H1 (cell line): Measurements from ENCODE around the gene GPR39. TPM values are rescaled to one million over a fixed set of nuclear protein-coding genes. Genes with fewer than 3 reads are reported as not detected.
A peak's percentile ranks its signal among the peaks of the same experiment; 100 is the strongest.

ENCODE experiments used
- CTCF ChIA-PET: fragments of 300-600 bp; sonication (Branson Sonifier 250); formaldehyde crosslinking; loops from one replicate; lab custom pipeline; 2021; ENCODE audit not compliant: partially characterized antibody; lab: Charles Lee
- POLR2A ChIA-PET: fragments of 300-600 bp; sonication (Branson Sonifier 250); formaldehyde crosslinking; loops from one replicate; lab custom pipeline; 2021; ENCODE audit warnings: inconsistent platforms; ENCODE audit not compliant: partially characterized antibody; lab: Charles Lee
- DNase-seq, 2 experiments: peaks; one replicate each; pipeline versions ENCODE4 v3.0.0 to v3.0.0-alpha.2; 2010 to 2022; ENCODE audit warnings: low spot score in 2 of 2, low read depth in 1 of 2, mixed read lengths in 1 of 2
- FAIRE-seq: peaks from 2 replicates; lab custom pipeline; 2011; peaks lifted over from hg19 to GRCh38; lab: Jason Lieb, UNC
- H2AFZ ChIP-seq: 2 replicates; pipeline ENCODE4 v1.8.1; 2012; ENCODE audit warnings: low read length, inconsistent platforms
- H2AK5ac ChIP-seq: 2 replicates; pipeline ENCODE4 v1.6.1; 2013; ENCODE audit warnings: low read depth, low read length
- H2BK120ac ChIP-seq: replicated peaks from 2 replicates; pipeline ENCODE3; 2013; ENCODE audit warnings: low read depth, low read length, inconsistent platforms
- H2BK12ac ChIP-seq: 2 replicates; pipeline ENCODE4 v1.6.1; 2013; ENCODE audit warnings: low read depth, low read length
- H2BK15ac ChIP-seq: 2 replicates; pipeline ENCODE4 v1.6.1; 2013; ENCODE audit warnings: low read length
- H2BK20ac ChIP-seq: 2 replicates; pipeline ENCODE4 v1.6.1; 2013; ENCODE audit warnings: low read length
- H2BK5ac ChIP-seq: 2 replicates; pipeline ENCODE4 v1.6.1; 2013; ENCODE audit warnings: low read depth, low read length
- H3K14ac ChIP-seq: 2 replicates; pipeline ENCODE4 v1.6.1; 2013; ENCODE audit warnings: inconsistent platforms; ENCODE audit not compliant: insufficient read length
- H3K18ac ChIP-seq: 2 replicates; pipeline ENCODE4 v1.6.1; 2013; ENCODE audit warnings: low read length; ENCODE audit errors: extremely low read depth
- H3K23ac ChIP-seq: 2 replicates; pipeline ENCODE4 v1.6.1; 2013; ENCODE audit warnings: inconsistent platforms; ENCODE audit not compliant: insufficient read length
- H3K23me2 ChIP-seq: 2 replicates; pipeline ENCODE4 v1.6.1; 2013; ENCODE audit warnings: low read depth, low read length
- H3K27ac ChIP-seq: 2 replicates; pipeline ENCODE4 v1.6.1; 2011; ENCODE audit warnings: low read depth, low read length, inconsistent platforms
- H3K27me3 ChIP-seq, 4 experiments: replicated peaks in 1 of 4; 1 replicate in 1 of 4; 2 replicates in 3 of 4; pipeline versions ENCODE4 v1.6.1 to v1.8.1; 2011 to 2013; ENCODE audit warnings: low read length in 3 of 4, mild to moderate bottlenecking in 3 of 4, inconsistent platforms in 2 of 4, mixed read lengths in 2 of 4, moderate library complexity in 1 of 4; ENCODE audit not compliant: control insufficient read depth in 3 of 4, insufficient read depth in 3 of 4; ENCODE audit errors: extremely low read depth in 1 of 4
- H3K36me3 ChIP-seq, 4 experiments: 2 replicates each; pipeline versions ENCODE4 v1.6.1 to v1.8.1; 2011 to 2013; ENCODE audit warnings: mild to moderate bottlenecking in 4 of 4, low read length in 3 of 4, moderate library complexity in 2 of 4, control low read depth in 1 of 4, inconsistent platforms in 1 of 4; ENCODE audit not compliant: insufficient read depth in 4 of 4, control insufficient read depth in 2 of 4
- H3K4ac ChIP-seq: replicated peaks from 2 replicates; pipeline ENCODE3; 2013; ENCODE audit warnings: low read length, low read depth, mixed read lengths, inconsistent platforms; ENCODE audit not compliant: insufficient read length
- H3K4me1 ChIP-seq, 4 experiments: replicated peaks in 1 of 4; 1 replicate in 1 of 4; 2 replicates in 3 of 4; pipeline versions ENCODE4 v1.6.1 to v1.8.1; 2011 to 2013; ENCODE audit warnings: low read length in 3 of 4, inconsistent platforms in 2 of 4, mixed read lengths in 1 of 4; ENCODE audit not compliant: insufficient read depth in 4 of 4, control insufficient read depth in 3 of 4
- H3K4me2 ChIP-seq, 2 experiments: 2 replicates each; pipeline versions ENCODE4 v1.6.1 to v1.8.1; 2011 to 2013; ENCODE audit warnings: low read depth in 2 of 2, low read length in 2 of 2, control low read depth in 1 of 2, inconsistent platforms in 1 of 2, mild to moderate bottlenecking in 1 of 2; ENCODE audit not compliant: insufficient read depth in 1 of 2
- H3K4me3 ChIP-seq, 4 experiments: fragments of 200-600, 300-600 bp in 1 of 4; sonication (generic), shearing (Covaris generic), sonication (Bioruptor Twin) in 1 of 4; 2 replicates each; pipeline versions ENCODE4 v1.5.1 to v1.8.1; 2011 to 2016; ENCODE audit warnings: low read length in 4 of 4, low read depth in 3 of 4, control low read depth in 2 of 4, inconsistent platforms in 2 of 4, mild to moderate bottlenecking in 2 of 4, mixed read lengths in 1 of 4, moderate library complexity in 1 of 4; ENCODE audit not compliant: insufficient read depth in 2 of 4; ENCODE audit errors: extremely low read depth in 1 of 4
- H3K56ac ChIP-seq: replicated peaks from 2 replicates; pipeline ENCODE3; 2013; ENCODE audit warnings: low read depth, mild to moderate bottlenecking, mixed read lengths, low read length, inconsistent platforms; ENCODE audit not compliant: insufficient read length
- H3K79me1 ChIP-seq: 2 replicates; pipeline ENCODE4 v1.6.1; 2013; ENCODE audit warnings: low read depth, low read length, control low read depth
- H3K79me2 ChIP-seq, 2 experiments: 2 replicates each; pipeline versions ENCODE4 v1.6.1 to v1.8.1; 2012 to 2013; ENCODE audit warnings: low read length in 2 of 2, mild to moderate bottlenecking in 2 of 2, inconsistent platforms in 1 of 2; ENCODE audit not compliant: insufficient read depth in 2 of 2, control insufficient read depth in 1 of 2
- H3K9ac ChIP-seq, 4 experiments: replicated peaks in 1 of 4; 1 replicate in 1 of 4; 2 replicates in 3 of 4; pipeline versions ENCODE4 v1.6.1 to v1.8.1; 2011 to 2013; ENCODE audit warnings: low read depth in 3 of 4, low read length in 3 of 4, control low read depth in 2 of 4, mild to moderate bottlenecking in 2 of 4, moderate library complexity in 2 of 4, inconsistent platforms in 1 of 4; ENCODE audit errors: extremely low read depth in 1 of 4
- H3K9me3 ChIP-seq, 2 experiments: 2 replicates each; pipeline versions ENCODE4 v1.6.1 to v1.8.1; 2012 to 2013; ENCODE audit warnings: mild to moderate bottlenecking in 2 of 2, moderate library complexity in 2 of 2, control low read depth in 1 of 2, inconsistent platforms in 1 of 2, low read depth in 1 of 2, low read length in 1 of 2, mixed read lengths in 1 of 2; ENCODE audit not compliant: insufficient read depth in 2 of 2
- H4K20me1 ChIP-seq, 2 experiments: replicated peaks in 1 of 2; 2 replicates each; pipeline versions ENCODE3 to v1.8.1; 2011 to 2013; ENCODE audit warnings: inconsistent platforms in 2 of 2, low read length in 2 of 2, mild to moderate bottlenecking in 1 of 2; ENCODE audit not compliant: insufficient read depth in 2 of 2, control insufficient read depth in 1 of 2
- H4K5ac ChIP-seq: 2 replicates; pipeline ENCODE4 v1.6.1; 2013; ENCODE audit warnings: low read length, low read depth, mixed read lengths, inconsistent platforms; ENCODE audit not compliant: insufficient read length
- H4K8ac ChIP-seq: 2 replicates; pipeline ENCODE4 v1.8.0; 2013; ENCODE audit warnings: mild to moderate bottlenecking, moderate library complexity, low read length, inconsistent platforms; ENCODE audit not compliant: insufficient read depth; ENCODE audit errors: extremely low read depth
- H4K91ac ChIP-seq: replicated peaks from 2 replicates; pipeline ENCODE3; 2013; ENCODE audit warnings: low read length, mixed read lengths, inconsistent platforms; ENCODE audit not compliant: insufficient read length
- ASH2L ChIP-seq: fragments of 200-600, 300-600 bp; sonication (generic); IDR thresholded peaks from one replicate; pipeline ENCODE4 v1.7.1; 2017; ENCODE audit warnings: low read length
- CBX8 ChIP-seq: fragments of 300-800, 300-1000 bp; sonication (generic); IDR thresholded peaks from 2 replicates; pipeline ENCODE4 v1.7.1; 2016; ENCODE audit warnings: low read depth, low read length, borderline replicate concordance
- CTBP2 ChIP-seq: IDR thresholded peaks from 2 replicates; pipeline ENCODE4 v1.7.0; 2011; ENCODE audit warnings: borderline replicate concordance, mild to moderate bottlenecking, moderate library complexity, mixed read lengths, low read length; ENCODE audit not compliant: insufficient read depth, insufficient read length
- FOSL1 ChIP-seq: IDR thresholded peaks from 2 replicates; pipeline ENCODE4 v1.6.1; 2011; ENCODE audit warnings: mild to moderate bottlenecking, low read depth, low read length, moderate library complexity; ENCODE audit not compliant: insufficient read depth
- GTF2F1 ChIP-seq: IDR thresholded peaks from 2 replicates; pipeline ENCODE4 v1.6.1; 2012; ENCODE audit warnings: low read depth, low read length, improper control_type of control experiment, borderline replicate concordance
- KDM1A ChIP-seq: fragments of 200-600, 300-600 bp; sonication (generic); IDR thresholded peaks from 2 replicates; pipeline ENCODE4 v1.7.1; 2016; ENCODE audit warnings: mild to moderate bottlenecking, low read length, borderline replicate concordance
- NRF1 ChIP-seq: IDR thresholded peaks from 2 replicates; pipeline ENCODE4 v1.6.1; 2011; ENCODE audit warnings: mild to moderate bottlenecking, low read depth, low read length, improper control_type of control experiment
- POU5F1 ChIP-seq: IDR thresholded peaks from 2 replicates; pipeline ENCODE4 v1.6.1; 2011; ENCODE audit warnings: low read depth, mild to moderate bottlenecking, low read length, moderate library complexity
- RFX5 ChIP-seq: IDR thresholded peaks from 2 replicates; pipeline ENCODE4 v1.6.1; 2011; ENCODE audit warnings: low read depth, low read length, improper control_type of control experiment, borderline replicate concordance
- SAP30 ChIP-seq: fragments of 300-600 bp; sonication (generic); IDR thresholded peaks from 2 replicates; pipeline ENCODE4 v1.7.1; 2012; ENCODE audit warnings: low read length, moderate library complexity, mild to moderate bottlenecking, inconsistent platforms; ENCODE audit not compliant: insufficient read depth, insufficient replicate concordance
- TAF7 ChIP-seq: optimal IDR thresholded peaks from 2 replicates; pipeline ENCODE3; 2011; ENCODE audit warnings: low read depth, mild to moderate bottlenecking, inconsistent platforms, low read length, moderate library complexity, borderline replicate concordance
- TEAD4 ChIP-seq: IDR thresholded peaks from 2 replicates; pipeline ENCODE4 v1.6.1; 2012; ENCODE audit warnings: low read depth, low read length, inconsistent platforms, mixed read lengths
- WGBS, 2 experiments: shearing (Covaris generic) in 1 of 2; methylation state at CpG; one replicate each; pipeline versions ENCODE4 v1.1.6 to v1.1.7; 2013 to 2015; ENCODE audit warnings: low lambda C conversion rate in 2 of 2, mixed read lengths in 2 of 2, inconsistent platforms in 1 of 2, low coverage in 1 of 2, missing lambda C conversion rate in 1 of 2; ENCODE audit not compliant: insufficient replicate concordance in 2 of 2, insufficient coverage in 1 of 2, insufficient read length in 1 of 2; ENCODE audit errors: extremely low coverage in 1 of 2, missing lambda C conversion rate in 1 of 2; 5-methylcytosine and 5-hydroxymethylcytosine counted together
- polyA plus RNA-seq, 7 experiments: library from polyadenylated mRNA; depleted of rRNA in 3 of 7; stranded (reverse) in 5 of 7; unstranded in 2 of 7; fragments of >200 nt in 5 of 7; fragments of 200-250 nt in 2 of 7; gene quantifications; 1 replicate in 5 of 7; 2 replicates in 1 of 7; 4 replicates in 1 of 7; pipeline versions ENCODE4 v1.2.1 to v1.2.3, GENCODE V29; 2011 to 2013; ENCODE audit warnings: missing spikeins in 2 of 7, mixed read lengths in 2 of 7
- total RNA-seq: library from RNA; stranded (reverse); fragmentation: NEBNext Ultra II Directional; extraction: Animal tissue kit (Norgen Biotek cat#: 25700); gene quantifications from 2 replicates; pipeline ENCODE4 v1.2.1, GENCODE V29; 2021
- TF ChIP-seq, protein P1 (sequence below): IDR thresholded peaks from 2 replicates; pipeline ENCODE4 v1.6.1; 2012; ENCODE audit warnings: low read length, inconsistent platforms

GPR39 gene
- total and polyA plus RNA-seq, 2 of the 8 experiments (the other 6 are each of a cell fraction or from before 2014, with no cell fraction given), result 0.63 to 2.7 TPM

DNA sequence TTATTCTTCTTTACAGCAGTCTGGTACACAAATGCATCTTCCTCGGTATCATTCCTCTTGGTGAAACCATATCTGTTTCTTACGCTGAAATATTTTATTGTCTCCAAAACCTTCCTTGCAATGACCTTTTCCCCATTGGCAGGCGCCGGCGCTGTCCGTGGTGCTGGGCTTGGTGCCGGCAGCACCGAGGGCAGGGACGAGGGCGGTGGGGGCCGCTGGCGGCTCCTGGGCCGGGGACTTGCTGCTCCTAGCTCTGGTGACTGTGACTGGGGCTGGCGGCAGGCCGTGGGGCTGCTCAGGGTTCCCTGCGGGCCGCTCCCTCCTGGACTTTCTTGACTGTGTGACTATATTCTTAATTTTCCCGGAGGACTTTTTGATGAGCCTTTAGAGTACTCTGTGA is 72.5 kb downstream of the GPR39 start:
- WGBS, 2 experiments, result 50% methylated on average over 18 of the region's 18 CpGs; no CpG with 5 or more reads in 1 of the 2 experiments
- no peak for FAIRE-seq
- TF ChIP-seq NRF1, result no peak
- no peak for TF ChIP-seq CTBP2
- TF ChIP-seq TAF7, result peak; percentile 48
- no peak for TF ChIP-seq ASH2L
- TF ChIP-seq SAP30, result no peak
- TF ChIP-seq GTF2F1, result no peak
- no peak for TF ChIP-seq TEAD4
- no peak for TF ChIP-seq POU5F1
- no peak for TF ChIP-seq FOSL1
- TF ChIP-seq CBX8, result no peak
- TF ChIP-seq KDM1A, result no peak
- TF ChIP-seq, protein P1, sequence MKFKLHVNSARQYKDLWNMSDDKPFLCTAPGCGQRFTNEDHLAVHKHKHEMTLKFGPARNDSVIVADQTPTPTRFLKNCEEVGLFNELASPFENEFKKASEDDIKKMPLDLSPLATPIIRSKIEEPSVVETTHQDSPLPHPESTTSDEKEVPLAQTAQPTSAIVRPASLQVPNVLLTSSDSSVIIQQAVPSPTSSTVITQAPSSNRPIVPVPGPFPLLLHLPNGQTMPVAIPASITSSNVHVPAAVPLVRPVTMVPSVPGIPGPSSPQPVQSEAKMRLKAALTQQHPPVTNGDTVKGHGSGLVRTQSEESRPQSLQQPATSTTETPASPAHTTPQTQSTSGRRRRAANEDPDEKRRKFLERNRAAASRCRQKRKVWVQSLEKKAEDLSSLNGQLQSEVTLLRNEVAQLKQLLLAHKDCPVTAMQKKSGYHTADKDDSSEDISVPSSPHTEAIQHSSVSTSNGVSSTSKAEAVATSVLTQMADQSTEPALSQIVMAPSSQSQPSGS, result no peak
- TF ChIP-seq RFX5, result no peak

More for the DNA sequence above, 72.5 kb downstream of the GPR39 start:
- no peak overlapping the region for H3K4me3 ChIP-seq
- H3K27me3 ChIP-seq, result no peaks in the 10 kb centered on the region
- H3K4ac ChIP-seq, result no peak overlapping the region
- DNase-seq, result peak; percentile 23 to 86
- H3K18ac ChIP-seq, result no peak overlapping the region
- no peak overlapping the region for H2AK5ac ChIP-seq
- no peak overlapping the region for H3K9ac ChIP-seq
- no peaks in the 10 kb centered on the region for H3K79me1 ChIP-seq
- H2BK15ac ChIP-seq, result no peak overlapping the region
- 0 out of 8 replicates have a peak, but pooled peaks cover 0 to 2% (median 0%) of the 10 kb centered on the region in 4 experiments for H3K36me3 ChIP-seq
- no peaks in the 10 kb centered on the region for H3K4me1 ChIP-seq
- CTCF ChIA-PET, result no interaction called here
- H3K56ac ChIP-seq, result no peak overlapping the region
- POLR2A ChIA-PET, result no interaction called here
- no peak overlapping the region for H3K23ac ChIP-seq
- no peaks in the 10 kb centered on the region for H3K23me2 ChIP-seq
- H2BK20ac ChIP-seq, result no peak overlapping the region
- no peak overlapping the region for H2AFZ ChIP-seq
- no peak overlapping the region for H2BK5ac ChIP-seq
- no peaks in the 10 kb centered on the region for H3K9me3 ChIP-seq
- H2BK120ac ChIP-seq, result no peak overlapping the region
- H3K4me2 ChIP-seq, result no peak overlapping the region
- H4K5ac ChIP-seq, result no peak overlapping the region
- H2BK12ac ChIP-seq, result no peak overlapping the region
- H4K20me1 ChIP-seq, result no peaks in the 10 kb centered on the region
- no peak overlapping the region for H3K14ac ChIP-seq
- no peaks in the 10 kb centered on the region for H3K79me2 ChIP-seq
- no peak overlapping the region for H3K27ac ChIP-seq
- no peak overlapping the region for H4K8ac ChIP-seq
- H4K91ac ChIP-seq, result no peak overlapping the region
